GM12875 (cell line): ENCODE results near the gene NMB.
A peak's percentile ranks its signal among the peaks of the same experiment; 100 is the strongest.

ENCODE experiments used
- H3K4me3 ChIP-seq: one replicate; pipeline ENCODE4 v1.5.1; 2011; ENCODE audit warnings: low read depth, low read length, control low read depth
- TF ChIP-seq, protein P1 (sequence below): IDR thresholded peaks from 2 replicates; pipeline ENCODE4 v1.5.1; 2011; ENCODE audit warnings: low read depth, mild to moderate bottlenecking, control low read depth, inconsistent platforms, low read length, moderate library complexity, borderline replicate concordance; ENCODE audit not compliant: insufficient read depth

NMB gene, protein sequence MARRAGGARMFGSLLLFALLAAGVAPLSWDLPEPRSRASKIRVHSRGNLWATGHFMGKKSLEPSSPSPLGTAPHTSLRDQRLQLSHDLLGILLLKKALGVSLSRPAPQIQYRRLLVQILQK

DNA sequence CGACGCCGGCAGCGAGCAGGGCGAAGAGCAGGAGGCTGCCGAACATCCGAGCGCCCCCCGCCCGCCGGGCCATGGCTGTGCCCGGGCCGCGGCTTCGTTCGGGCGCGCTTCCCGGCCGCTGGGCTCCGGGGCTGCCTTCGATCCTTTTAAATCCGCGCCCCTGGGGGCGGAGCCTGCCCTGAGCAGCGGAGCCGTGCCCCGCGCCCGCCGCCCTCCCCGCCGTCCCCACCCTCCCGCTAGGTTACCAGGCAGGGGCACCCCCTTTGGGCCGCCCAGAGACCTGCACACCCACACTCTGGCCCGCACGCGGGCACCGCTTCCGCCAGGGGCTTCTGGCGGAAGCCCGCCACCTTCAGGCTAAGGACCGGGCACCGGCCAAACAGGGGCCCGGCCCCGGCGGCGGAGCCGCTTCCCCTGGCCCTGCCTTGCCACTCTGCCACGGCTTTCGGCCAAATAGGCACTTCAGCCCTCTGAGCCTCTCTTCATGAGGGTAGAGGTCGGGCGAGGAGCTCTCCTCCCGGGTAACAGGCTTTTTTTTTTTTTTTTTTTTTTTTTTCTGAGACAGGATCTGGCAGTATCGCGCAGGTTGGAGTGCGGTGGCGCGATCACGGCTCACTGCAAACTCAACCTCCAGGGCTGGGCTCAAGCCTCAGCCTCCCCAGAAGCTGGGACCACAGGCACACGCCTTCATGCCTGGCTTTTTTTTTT lies at the start of gene NMB:
NMB (minus strand) TSS at position 120 of the 708 bp plus-strand sequence; CDS start at position 73, 47 bp downstream.
- H3K4me3 ChIP-seq, result peak within 1 kb of the TSS; percentile 58
- TF ChIP-seq, protein P1, sequence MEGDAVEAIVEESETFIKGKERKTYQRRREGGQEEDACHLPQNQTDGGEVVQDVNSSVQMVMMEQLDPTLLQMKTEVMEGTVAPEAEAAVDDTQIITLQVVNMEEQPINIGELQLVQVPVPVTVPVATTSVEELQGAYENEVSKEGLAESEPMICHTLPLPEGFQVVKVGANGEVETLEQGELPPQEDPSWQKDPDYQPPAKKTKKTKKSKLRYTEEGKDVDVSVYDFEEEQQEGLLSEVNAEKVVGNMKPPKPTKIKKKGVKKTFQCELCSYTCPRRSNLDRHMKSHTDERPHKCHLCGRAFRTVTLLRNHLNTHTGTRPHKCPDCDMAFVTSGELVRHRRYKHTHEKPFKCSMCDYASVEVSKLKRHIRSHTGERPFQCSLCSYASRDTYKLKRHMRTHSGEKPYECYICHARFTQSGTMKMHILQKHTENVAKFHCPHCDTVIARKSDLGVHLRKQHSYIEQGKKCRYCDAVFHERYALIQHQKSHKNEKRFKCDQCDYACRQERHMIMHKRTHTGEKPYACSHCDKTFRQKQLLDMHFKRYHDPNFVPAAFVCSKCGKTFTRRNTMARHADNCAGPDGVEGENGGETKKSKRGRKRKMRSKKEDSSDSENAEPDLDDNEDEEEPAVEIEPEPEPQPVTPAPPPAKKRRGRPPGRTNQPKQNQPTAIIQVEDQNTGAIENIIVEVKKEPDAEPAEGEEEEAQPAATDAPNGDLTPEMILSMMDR, result peak; percentile 74

DNA sequence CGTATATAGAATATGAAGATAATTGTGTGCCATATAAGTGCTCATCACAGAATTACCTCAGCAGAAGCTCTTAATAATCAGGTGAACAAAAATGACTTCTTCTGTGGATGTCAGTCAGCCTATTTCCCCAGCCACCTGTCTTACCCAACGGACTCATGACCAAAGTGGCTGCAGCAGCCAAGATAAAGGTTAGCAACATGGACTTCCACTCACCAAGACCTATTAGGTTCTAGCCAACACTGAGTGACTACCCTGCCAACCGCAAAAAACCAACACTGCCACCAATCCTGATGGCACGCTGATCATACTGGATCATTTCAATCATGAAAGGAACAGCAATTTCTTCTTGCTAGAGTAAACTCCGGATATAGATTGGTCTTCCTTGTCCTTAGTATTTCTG lies 45.8 kb upstream of the NMB start:
- TF ChIP-seq, protein P1, result no peak
- H3K4me3 ChIP-seq, result no peak overlapping the region

DNA sequence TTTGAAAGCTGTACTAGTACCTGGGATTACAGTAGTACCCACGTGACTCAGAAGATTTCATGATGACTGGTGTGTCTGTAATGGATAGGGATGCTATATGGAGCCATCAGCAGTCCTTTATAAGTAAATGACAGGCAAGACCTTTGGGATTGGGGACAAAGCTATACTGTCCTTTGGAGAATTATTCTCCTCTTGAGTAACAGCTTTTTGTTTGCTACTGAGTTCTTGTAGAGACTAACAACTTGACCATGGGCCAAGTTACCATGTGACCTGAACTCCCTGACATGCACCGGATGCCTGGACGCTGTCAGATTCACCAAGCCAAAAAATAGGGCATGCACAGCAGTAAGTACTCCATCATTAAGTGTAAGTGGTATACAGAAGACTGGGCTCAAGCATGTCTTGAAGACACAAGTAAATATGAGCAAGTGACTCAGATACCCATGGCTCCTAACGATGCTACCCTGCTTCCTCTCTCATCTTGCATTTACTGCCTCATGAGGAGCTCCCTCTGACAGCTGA lies 45.0 kb upstream of the NMB start:
- H3K4me3 ChIP-seq, result no peak overlapping the region
- TF ChIP-seq, protein P1, result no peak

DNA sequence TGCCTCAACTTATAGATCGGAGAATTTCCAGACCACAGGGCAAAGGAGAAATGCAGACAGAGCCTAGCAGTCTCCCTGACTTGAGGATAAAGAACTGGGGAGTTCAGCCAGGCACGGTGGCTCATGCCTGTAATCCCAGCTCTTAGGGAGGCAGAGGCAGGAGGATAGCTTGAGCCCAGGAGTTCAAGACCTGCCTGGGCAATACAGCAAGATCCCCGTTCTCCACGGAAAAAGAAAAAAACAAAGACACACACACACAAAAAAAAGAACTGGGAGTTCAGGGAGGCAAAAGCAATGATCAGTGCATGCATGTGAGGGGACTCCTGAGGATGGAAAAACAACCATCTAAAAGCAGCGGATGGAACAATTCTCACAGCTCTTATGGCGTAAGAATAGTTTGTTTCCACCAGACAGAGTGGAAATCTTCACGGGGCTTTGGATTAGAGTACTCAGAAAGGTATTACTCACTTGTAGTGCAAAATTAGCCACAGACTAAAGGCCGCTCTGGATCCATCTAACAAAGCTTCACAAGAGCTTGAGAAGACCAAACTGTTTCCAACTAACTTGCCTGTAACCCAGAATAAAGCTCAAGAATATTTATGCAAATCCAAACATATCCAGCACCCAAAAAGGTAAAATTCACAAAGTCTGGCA lies 41.7 kb upstream of the NMB start:
- H3K4me3 ChIP-seq, result no peak overlapping the region
- TF ChIP-seq, protein P1, result no peak

DNA sequence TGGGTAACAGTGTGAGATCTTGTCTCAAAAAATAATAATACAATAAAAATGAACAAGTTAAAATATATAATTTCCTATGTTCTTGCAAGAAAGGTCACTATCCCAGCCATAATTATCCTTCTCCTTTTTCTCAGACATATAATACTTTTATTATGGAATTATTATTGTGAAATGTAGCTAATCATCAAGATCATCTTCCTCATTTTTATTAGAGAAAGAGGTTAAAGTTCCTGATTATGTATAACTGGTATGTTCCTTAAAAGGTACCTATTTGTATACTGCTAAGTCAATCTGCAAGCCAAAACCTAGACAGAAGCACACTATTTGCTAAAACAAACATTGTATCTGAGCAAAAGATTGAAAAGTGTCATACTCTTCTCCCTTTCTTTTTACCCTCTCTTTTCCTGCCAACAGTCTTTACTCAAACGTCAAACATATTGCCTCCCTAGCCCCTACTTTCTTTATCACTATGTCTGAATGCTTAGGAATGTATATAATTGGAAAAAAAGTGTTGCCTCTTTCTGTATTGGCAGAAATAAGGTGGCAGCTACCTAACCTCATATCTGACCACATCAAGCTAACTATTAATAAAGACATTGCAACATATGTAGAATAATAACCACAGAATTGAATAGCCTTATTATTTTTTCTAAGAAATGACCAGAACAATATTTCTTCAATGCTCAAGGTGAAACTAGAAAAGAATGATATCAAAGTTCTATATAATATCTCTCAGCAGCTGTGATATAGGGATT lies 39.4 kb upstream of the NMB start:
- TF ChIP-seq, protein P1, result no peak
- no peak overlapping the region for H3K4me3 ChIP-seq

DNA sequence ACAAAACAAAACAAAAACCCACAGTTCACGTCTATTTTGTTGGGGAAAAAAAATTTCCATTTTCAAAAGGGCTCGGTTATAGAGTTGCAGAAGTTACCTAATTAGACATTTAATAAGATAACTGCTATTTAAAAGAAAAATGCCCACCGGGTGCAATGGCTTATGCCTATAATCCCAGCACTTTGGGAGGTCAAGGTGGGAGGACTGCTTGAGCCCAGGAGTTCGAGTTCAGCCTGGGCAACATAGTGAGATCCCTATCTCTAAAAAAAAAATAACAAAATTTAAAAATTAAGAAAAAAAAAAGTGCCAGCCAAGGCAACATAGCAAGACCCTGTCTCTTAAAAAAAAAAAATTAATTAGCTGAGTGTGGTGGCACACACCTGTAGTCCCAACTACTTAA lies 38.8 kb upstream of the NMB start:
- H3K4me3 ChIP-seq, result no peak overlapping the region
- TF ChIP-seq, protein P1, result no peak
